HG03575 (cell line): ENCODE results near the gene CD79B.
"Not testable (repeated sequence)": the region's sequence is repeated elsewhere in the genome, so short reads cannot be mapped to it uniquely, and the experiment has no call there.

ENCODE experiments used
- ATAC-seq: cut with Tn5 transposase; IDR thresholded peaks from one replicate; pipeline ENCODE4 v1.9.1; 2021; ENCODE audit not compliant: unreplicated experiment, insufficient number of reproducible peaks, low FRiP score; ENCODE audit errors: extremely low read depth

Gene CD79B

GRCh38 chr17:63917206-63917605, 14.9 kb downstream of the CD79B start:
- not testable (repeated sequence) for ATAC-seq

- no peak for ATAC-seq
These were observed 15.5 kb downstream of the CD79B start for GRCh38 chr17:63916566-63917185.

- not testable (repeated sequence) for ATAC-seq
These were observed 16.4 kb downstream of the CD79B start for GRCh38 chr17:63915753-63916152.

DNA sequence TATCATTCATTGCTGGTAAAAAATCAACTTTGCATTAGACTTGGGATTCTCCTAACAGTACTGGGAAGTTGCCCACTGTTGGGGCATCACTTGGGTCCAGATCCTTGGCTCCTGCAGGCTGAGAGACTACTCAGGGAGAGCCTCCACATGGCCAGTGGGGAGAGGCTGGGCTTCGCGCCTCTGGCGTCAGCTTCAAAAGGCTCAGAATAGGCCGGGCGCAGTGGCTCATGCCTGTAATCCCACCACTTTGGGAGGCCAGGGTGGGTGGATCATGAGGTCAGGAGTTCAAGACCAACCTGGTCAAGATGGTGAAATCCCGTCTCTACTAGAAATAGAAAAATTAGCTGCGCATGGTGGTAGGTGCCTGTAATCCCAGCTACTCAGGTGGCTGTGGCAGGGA, 17.7 kb downstream of the CD79B start:
- ATAC-seq = no peak

- no peak for ATAC-seq
These were observed 20.5 kb downstream of the CD79B start for GRCh38 chr17:63911657-63912100.

- no peak for ATAC-seq
These were observed 21.0 kb downstream of the CD79B start, which contains the start of gene CSHL1 for GRCh38 chr17:63911041-63911635. CSHL1 (minus strand) TSS chr17:63911258; CDS start chr17:63911196, 62 bp downstream.

GRCh38 chr17:63910096-63910495, 22.0 kb downstream of the CD79B start:
- no peak for ATAC-seq

- not testable (repeated sequence) for ATAC-seq
These were observed 22.5 kb downstream of the CD79B start for GRCh38 chr17:63909586-63909985.

DNA sequence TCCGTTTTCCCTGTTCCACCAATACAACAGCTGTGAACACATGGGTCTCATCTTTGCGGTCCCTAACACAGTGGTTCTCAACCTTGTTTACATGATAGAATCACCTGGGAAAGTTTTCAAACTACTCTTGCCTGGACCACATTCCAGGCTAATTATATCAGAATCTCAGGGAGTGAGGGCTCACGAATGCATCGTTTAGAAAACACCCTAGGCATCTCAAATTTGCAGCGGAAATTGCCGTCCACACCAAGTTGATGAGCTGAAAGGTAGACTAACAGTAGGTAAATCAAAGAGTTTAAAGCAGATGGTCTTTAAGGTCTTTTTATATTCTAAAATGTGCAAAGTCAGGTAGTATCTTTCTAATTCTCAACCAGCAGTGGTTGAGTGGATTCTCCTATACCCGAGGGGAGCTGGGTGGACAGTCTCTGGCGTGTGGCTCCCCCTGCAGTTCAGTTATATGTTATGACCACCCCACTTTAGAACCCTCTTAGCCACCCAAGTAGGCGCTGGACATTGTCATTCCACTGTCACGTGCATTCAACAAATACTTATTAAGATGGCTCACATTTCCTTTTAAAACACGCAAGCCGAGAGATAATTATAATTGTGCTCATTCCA, 24.9 kb downstream of the CD79B start:
- ATAC-seq = not testable (repeated sequence)

DNA sequence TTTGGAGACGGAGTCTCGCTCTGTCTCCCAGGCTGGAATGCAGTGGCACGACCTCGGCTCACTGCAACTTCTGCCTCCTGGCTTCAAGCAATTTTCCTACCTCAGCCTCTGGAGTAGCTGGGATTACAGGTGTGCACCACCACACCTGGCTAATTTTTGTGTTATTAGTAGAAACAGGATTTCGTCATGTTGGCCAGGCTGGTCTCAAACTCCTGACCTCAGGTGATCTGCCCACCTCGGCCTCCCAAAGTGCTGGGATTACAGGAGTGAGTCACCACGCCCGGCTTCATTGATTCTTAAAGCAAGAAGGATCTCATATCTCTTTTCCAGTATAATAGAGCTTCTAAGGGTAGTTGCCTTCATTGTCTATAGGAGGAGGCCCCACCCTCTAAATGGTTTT, 27.3 kb downstream of the CD79B start:
- not testable (repeated sequence) for ATAC-seq

GRCh38 chr17:63903787-63904201, 28.3 kb downstream of the CD79B start:
- not testable (repeated sequence) for ATAC-seq

DNA sequence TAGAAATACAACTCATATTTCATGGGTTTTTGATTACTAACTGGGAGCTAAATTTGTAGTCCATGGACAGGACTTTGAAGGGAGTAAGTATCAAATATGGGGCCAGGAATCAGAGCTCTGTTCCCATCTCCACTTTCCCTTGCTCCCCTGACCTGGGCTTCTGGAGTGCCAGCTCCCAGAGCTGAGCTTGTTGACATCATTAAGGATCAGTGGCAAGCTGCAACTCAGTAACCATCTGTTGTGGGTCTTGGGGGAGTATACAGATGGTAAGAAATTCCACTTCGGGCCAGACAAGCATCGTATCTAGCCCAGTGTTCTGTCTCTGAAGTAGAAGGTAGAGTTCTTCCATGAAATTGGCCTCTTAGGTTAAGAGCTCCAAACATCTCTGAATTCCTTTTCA, 30.2 kb downstream of the CD79B start:
- ATAC-seq = not testable (repeated sequence)

DNA sequence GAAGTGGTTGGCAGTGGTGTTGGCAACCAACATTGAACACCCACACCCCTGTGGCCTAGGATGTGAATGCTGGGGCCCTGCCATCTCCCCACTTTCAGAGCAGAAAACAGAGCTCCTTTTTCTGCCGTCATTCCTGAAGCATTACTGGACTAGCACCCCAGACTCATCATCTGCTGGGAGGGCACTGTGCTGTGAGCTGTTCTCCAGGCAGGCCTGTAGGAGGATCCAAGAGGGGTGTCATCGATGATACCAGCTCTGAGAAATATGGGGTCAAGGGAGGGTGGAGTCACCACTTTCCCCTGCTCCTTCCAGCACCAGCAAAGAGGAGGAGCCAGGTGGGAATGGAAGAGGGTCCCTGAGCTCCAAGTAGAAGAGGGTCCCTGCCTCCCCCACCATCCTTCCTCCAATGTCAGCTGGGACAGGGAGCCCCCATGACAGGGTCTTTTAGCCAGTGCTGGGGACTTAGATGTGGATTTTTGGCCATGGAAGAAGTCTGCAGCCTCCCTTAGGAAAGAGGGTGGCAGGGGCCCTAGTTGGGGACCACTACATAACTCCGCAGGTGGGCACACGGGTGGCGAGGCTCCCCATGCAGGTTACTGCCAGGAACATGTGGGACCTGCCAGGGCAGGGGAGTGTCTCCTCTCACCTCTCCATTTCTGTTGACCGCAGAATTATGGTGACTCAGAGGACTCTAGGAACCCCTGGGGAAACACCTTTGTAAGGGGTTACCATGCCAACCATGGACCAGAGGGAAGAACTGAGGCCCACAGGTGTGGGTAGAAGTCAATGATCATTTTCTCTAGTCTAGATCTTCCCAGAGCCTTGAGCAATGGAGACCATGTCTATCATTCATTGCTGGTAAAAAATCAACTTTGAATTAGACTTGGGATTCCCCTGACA, 33.0 kb downstream of the CD79B start:
- ATAC-seq = not testable (repeated sequence)

GRCh38 chr17:63896524-63897354, 35.4 kb downstream of the CD79B start, which contains the start of gene CSH1:
CSH1 (minus strand) TSS chr17:63896574; CDS start chr17:63896511, 63 bp downstream.
- ATAC-seq = not testable (repeated sequence)

DNA sequence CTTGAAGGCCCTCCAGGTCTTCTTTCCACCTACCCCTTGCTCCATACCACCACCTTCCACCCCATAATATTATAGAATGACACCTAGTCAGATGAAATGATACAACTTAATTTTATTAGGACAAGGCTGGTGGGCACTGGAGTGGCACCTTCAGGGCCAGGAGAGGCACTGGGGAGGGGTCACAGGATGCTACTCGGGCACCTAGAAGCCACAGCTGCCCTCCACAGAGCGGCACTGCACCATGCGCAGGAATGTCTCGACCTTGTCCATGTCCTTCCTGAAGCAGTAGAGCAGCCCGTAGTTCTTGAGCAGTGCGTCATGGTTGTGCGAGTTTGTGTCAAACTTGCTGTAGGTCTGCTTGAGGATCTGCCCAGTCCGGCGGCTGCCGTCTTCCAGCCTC, 37.3 kb downstream of the CD79B start:
- ATAC-seq = not testable (repeated sequence)

DNA sequence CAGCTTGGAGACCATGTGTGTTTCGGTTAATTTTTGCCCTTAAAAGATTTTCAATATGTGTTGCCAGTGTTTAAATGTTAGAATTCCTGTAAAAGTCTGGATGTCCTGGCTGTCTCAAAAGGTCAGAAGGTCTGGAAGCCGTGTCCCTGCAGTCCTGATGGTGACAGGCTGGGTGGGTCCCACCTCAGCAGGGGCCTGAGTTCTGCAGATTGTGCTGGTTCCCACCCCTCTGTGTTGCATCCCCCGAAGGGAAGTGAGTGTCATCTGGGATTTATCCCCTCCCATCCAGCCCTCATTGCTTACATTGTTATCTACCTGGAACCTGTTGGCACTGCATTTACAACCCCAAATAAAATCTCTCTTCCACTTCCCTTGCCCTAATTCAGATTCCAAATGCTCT, 38.1 kb downstream of the CD79B start:
- ATAC-seq = not testable (repeated sequence)

GRCh38 chr17:63892316-63893037, 39.7 kb downstream of the CD79B start:
- not testable (repeated sequence) for ATAC-seq
